Adrenal gland (tissue), 12 donors: ENCODE measurements around the gene TMEM120B. TPM values are rescaled to one million over a fixed set of nuclear protein-coding genes. Genes with fewer than 3 reads are reported as not detected.

Experiments
- DNase-seq, 7 donors: peaks; one replicate each; pipeline ENCODE4 v3.0.0-alpha.2; 2019 to 2020
- H3K27ac ChIP-seq, 5 donors: fragments of 200-600 bp; sonication (generic) in 4 of 5; 1 replicate in 3 of 5; 2 replicates in 2 of 5; pipeline versions ENCODE4 v1.5.1 to v1.8.0; 2016 to 2020; ENCODE audit warnings: mild to moderate bottlenecking in 1 of 5
- H3K27me3 ChIP-seq: fragments of 200-600 bp; 2 replicates; pipeline ENCODE4 v1.8.0; 2021
- H3K36me3 ChIP-seq, 2 donors: fragments of 200-600 bp; replicated peaks in 1 of 2; 1 replicate in 1 of 2; 2 replicates in 1 of 2; pipeline versions ENCODE4 v1.5.1 to v1.8.0; 2018 to 2022
- H3K4me1 ChIP-seq, 2 donors: fragments of 200-600 bp; replicated peaks in 1 of 2; 1 replicate in 1 of 2; 2 replicates in 1 of 2; pipeline versions ENCODE4 v1.5.1 to v1.8.0; 2018 to 2021
- H3K4me3 ChIP-seq, 4 donors: fragments of 200-600 bp; sonication (generic) in 3 of 4; one replicate each; pipeline ENCODE4 v1.5.1; 2016 to 2018
- H3K9me3 ChIP-seq, 3 donors: fragments of 200-600 bp; sonication (generic) in 1 of 3; replicated peaks in 1 of 3; 1 replicate in 2 of 3; 2 replicates in 1 of 3; pipeline versions ENCODE4 v1.5.1 to v1.8.0; 2016 to 2021
- POLR2A ChIP-seq, 2 donors: fragments of 450-650 bp; IDR thresholded peaks; one replicate each; pipeline ENCODE4 v1.6.1; 2017; ENCODE audit warnings: antibody characterized with exemption in 2 of 2, mild to moderate bottlenecking in 2 of 2, moderate library complexity in 1 of 2
- WGBS, 4 donors: extraction: QIAGEN DNeasy Blood & Tissue Kit in 2 of 4; methylation state at CpG; one replicate each; pipeline versions ENCODE4 v1.1.5 to v1.1.7; 2013 to 2017; 5-methylcytosine and 5-hydroxymethylcytosine counted together
- intact Hi-C, 2 donors: fragments of 100-400 bp; cut with DNase I; formaldehyde crosslinking; loops; one replicate each; pipeline versions ENCODE4 v1.14.1 to v1.15.0; 2022 to 2023
- polyA plus RNA-seq, 3 donors: library from polyadenylated mRNA; stranded (reverse); fragments of 200-250 nt in 2 of 3; fragments of 350-450 nt in 1 of 3; fragmentation: Illumina TruSeq in 1 of 3; extraction: RNeasy Lipid Tissue Mini Kit (QIAGEN cat#74804) in 1 of 3; gene quantifications; one replicate each; pipeline ENCODE4 v1.2.3, GENCODE V29; 2013 to 2014
- total RNA-seq, 9 donors: library from RNA; depleted of rRNA in 4 of 9; stranded (reverse); fragments of >200 nt in 4 of 9; fragments of 120-200 nt in 1 of 9; fragmentation: NEBNext Ultra II Directional in 1 of 9; extraction: Animal tissue kit (Norgen Biotek cat#: 25700) in 1 of 9; gene quantifications; one replicate each; pipeline versions ENCODE4 v1.1.0 to v1.2.4, GENCODE V29; 2013 to 2023
- TF ChIP-seq, protein P1 (sequence below), 6 experiments: fragments of 450-650 bp in 4 of 6; fragments of 200-600 bp in 2 of 6; sonication (generic) in 1 of 6; IDR thresholded peaks; 1 replicate in 5 of 6; 2 replicates in 1 of 6; pipeline versions ENCODE4 v1.5.1 to v1.8.0; 2016 to 2021; ENCODE audit warnings: antibody characterized with exemption in 6 of 6, mild to moderate bottlenecking in 2 of 6, moderate library complexity in 1 of 6
- donor health status: healthy with polysubstance abuse.
- donor health status: Bipolar disorder and iron deficiency.
- donor health status: DM: yes; HTN: yes; CAD: no.
- donor health status: DM: no; HTN: no; CAD: no.
- donor health status: DM: no; HTN: no; CAD: no.
- donor health status: DM: yes; HTN: yes; CAD: no.

TMEM120B gene
- total and polyA plus RNA-seq, 12 donors = 4.6 to 19.7 (median 8.7) TPM

DNA sequence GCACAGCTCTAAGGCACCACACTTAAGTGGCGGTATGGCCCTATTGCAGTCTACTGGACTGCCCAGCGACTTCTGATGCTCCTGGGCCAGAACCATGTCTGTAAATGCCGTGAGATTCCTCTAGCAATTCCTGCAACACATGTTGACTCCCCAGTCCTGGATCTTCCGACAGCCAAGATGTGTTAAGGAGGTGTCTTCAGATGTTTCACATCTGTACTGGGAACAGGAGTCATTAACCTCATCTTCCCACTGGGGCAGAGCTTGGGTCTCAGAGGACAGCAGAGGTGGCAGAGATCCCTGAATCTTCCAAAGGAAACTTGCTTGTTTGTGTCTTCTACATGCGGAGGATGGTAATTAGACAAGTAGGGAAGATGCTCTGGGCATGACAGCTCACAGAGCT, 8.2 kb downstream of the TMEM120B start:
- H3K27ac ChIP-seq = no peak overlapping the region
- H3K36me3 ChIP-seq = no peaks in the 10 kb centered on the region
- peaks cover 0 to 9% of the 10 kb centered on the region in 2 donors for H3K4me1 ChIP-seq
- no peaks in the 10 kb centered on the region for H3K9me3 ChIP-seq
- DNase-seq = no peak
- H3K4me3 ChIP-seq = no peak overlapping the region
- no peak for TF ChIP-seq POLR2A (IDR thresholded peaks at IDR 0.05)
- TF ChIP-seq, protein P1, sequence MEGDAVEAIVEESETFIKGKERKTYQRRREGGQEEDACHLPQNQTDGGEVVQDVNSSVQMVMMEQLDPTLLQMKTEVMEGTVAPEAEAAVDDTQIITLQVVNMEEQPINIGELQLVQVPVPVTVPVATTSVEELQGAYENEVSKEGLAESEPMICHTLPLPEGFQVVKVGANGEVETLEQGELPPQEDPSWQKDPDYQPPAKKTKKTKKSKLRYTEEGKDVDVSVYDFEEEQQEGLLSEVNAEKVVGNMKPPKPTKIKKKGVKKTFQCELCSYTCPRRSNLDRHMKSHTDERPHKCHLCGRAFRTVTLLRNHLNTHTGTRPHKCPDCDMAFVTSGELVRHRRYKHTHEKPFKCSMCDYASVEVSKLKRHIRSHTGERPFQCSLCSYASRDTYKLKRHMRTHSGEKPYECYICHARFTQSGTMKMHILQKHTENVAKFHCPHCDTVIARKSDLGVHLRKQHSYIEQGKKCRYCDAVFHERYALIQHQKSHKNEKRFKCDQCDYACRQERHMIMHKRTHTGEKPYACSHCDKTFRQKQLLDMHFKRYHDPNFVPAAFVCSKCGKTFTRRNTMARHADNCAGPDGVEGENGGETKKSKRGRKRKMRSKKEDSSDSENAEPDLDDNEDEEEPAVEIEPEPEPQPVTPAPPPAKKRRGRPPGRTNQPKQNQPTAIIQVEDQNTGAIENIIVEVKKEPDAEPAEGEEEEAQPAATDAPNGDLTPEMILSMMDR (IDR thresholded peaks at IDR 0.05) = no peak
- intact Hi-C loops = no loop called here
- no peaks in the 10 kb centered on the region for H3K27me3 ChIP-seq
- 94 to 98% (median 96%) methylated on average over 1 to 5 of the region's 5 CpGs for WGBS, 4 donors

DNA sequence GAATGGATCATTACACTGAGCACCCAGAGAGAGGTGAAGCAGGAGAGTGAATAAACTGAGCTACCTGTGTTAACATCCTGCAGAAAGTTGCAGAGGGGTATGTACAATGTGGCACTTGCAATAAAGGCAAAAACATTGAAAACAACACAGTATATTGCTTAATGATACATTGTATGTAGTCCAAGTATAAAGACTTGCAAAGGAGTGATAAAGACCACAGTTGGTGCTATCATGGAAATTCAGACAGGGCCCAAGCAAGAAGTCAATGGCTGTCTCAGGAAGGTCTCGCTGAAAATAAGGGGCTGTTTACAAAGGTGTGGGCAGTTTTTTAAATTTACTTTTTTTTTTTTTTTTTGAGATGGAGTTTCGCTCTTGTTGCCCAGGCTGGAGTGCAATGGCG, 10.0 kb downstream of the TMEM120B start:
- DNase-seq = no peak
- H3K4me1 ChIP-seq = peaks cover 0 to under 1% of the 10 kb centered on the region in 2 donors
- no peaks in the 10 kb centered on the region for H3K9me3 ChIP-seq
- H3K4me3 ChIP-seq = no peak overlapping the region
- 97 to 100% (median 99%) methylated on average over 1 to 3 of the region's 3 CpGs for WGBS, 4 donors
- intact Hi-C loops = no loop called here
- no peaks in the 10 kb centered on the region for H3K36me3 ChIP-seq
- no peaks in the 10 kb centered on the region for H3K27me3 ChIP-seq
- TF ChIP-seq, protein P1 (IDR thresholded peaks at IDR 0.05) = no peak
- TF ChIP-seq POLR2A (IDR thresholded peaks at IDR 0.05) = no peak
- no peak overlapping the region for H3K27ac ChIP-seq

DNA sequence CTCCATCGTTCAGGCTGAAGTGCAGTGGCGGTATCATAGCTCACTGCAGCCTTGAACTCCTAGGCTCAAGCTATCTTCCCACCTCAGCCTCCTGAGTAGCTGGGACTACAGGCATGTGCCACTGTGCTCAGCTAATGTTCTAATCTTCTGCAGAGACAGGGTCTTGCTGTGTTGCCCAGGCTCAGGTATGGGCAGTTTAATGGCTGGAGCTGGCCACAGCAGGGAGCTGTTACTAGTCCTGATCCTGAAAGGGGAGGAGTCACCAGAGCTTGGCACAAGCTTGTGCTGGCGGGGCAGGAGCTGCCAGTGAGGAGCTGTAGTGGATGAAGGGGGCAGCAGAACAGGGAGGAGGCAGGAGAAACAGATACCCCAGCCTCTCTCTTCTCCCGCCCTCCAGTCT, 10.6 kb downstream of the TMEM120B start:
- 78 to 97% (median 87%) methylated on average over 4 of the region's 4 CpGs for WGBS, 4 donors
- Histone ChIP-seq H3K36me3 (no peaks in the 10 kb centered on the region), H3K27ac (no peak overlapping the region), H3K9me3 (no peaks in the 10 kb centered on the region), H3K27me3 (no peaks in the 10 kb centered on the region), H3K4me3 (no peak overlapping the region), H3K4me1 (no peaks in the 10 kb centered on the region)
- intact Hi-C loops = no loop called here
- TF ChIP-seq POLR2A (IDR thresholded peaks at IDR 0.05) = no peak
- TF ChIP-seq, protein P1 (IDR thresholded peaks at IDR 0.05) = no peak
- DNase-seq = peak in 1 of 7 donors; percentile 12

DNA sequence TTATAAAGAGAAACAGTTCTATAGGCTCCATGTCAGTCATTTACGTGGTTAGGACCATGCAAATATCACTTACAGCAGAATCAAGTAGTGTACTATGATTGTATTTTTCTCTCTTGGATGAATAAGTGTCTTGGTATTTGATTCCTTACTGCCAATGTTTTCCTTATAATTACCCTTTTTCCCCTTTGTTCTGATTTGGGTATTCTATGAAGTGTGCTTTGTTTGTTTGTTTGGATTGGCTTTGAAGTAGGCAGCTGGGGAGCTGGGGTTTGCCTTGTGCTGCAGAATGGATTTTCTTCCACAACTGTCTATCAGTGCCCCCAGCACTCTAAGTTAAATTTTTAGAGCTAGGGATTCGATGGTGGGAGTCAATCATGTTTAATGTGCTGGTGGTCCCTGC, 12.4 kb downstream of the TMEM120B start:
- H3K27ac ChIP-seq = no peak overlapping the region
- H3K36me3 ChIP-seq = no peaks in the 10 kb centered on the region
- no peak for DNase-seq
- TF ChIP-seq, protein P1 (IDR thresholded peaks at IDR 0.05) = no peak
- no peak for TF ChIP-seq POLR2A (IDR thresholded peaks at IDR 0.05)
- no peaks in the 10 kb centered on the region for H3K27me3 ChIP-seq
- no peaks in the 10 kb centered on the region for H3K9me3 ChIP-seq
- H3K4me3 ChIP-seq = no peak overlapping the region
- 89 to 96% (median 93%) methylated on average over 2 of the region's 2 CpGs for WGBS, 4 donors
- intact Hi-C loops = no loop called here
- no peaks in the 10 kb centered on the region for H3K4me1 ChIP-seq
